ENCODE measurements around the gene C1QL2.

Gene C1QL2

DNA sequence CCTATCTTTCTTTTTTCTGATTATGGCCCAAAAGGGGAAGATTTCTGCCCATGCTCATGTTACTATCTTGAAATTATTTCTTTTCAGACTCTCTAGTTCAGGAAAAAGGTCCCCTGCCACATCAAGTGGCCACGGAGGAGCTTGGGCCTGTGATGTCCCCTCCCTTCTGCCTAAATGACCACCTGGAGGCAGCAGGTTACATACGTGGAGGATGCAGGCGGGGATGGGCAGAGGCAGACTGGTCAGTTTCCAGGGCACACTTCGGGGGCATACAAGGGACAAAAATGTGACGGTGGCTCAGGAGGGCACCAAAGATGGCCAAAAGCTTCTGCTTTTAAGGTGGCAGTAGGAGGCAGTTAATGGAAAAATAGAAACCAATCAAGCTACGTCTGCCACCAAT lies 34.3 kb upstream of the C1QL2 start:
- no peak overlapping the region for H3K27ac ChIP-seq
- TF ChIP-seq, protein P1, sequence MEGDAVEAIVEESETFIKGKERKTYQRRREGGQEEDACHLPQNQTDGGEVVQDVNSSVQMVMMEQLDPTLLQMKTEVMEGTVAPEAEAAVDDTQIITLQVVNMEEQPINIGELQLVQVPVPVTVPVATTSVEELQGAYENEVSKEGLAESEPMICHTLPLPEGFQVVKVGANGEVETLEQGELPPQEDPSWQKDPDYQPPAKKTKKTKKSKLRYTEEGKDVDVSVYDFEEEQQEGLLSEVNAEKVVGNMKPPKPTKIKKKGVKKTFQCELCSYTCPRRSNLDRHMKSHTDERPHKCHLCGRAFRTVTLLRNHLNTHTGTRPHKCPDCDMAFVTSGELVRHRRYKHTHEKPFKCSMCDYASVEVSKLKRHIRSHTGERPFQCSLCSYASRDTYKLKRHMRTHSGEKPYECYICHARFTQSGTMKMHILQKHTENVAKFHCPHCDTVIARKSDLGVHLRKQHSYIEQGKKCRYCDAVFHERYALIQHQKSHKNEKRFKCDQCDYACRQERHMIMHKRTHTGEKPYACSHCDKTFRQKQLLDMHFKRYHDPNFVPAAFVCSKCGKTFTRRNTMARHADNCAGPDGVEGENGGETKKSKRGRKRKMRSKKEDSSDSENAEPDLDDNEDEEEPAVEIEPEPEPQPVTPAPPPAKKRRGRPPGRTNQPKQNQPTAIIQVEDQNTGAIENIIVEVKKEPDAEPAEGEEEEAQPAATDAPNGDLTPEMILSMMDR (IDR thresholded peaks at IDR 0.05) = no peak
- TF ChIP-seq ZFX (IDR thresholded peaks at IDR 0.05; ENCODE audit: borderline replicate concordance) = no peak

DNA sequence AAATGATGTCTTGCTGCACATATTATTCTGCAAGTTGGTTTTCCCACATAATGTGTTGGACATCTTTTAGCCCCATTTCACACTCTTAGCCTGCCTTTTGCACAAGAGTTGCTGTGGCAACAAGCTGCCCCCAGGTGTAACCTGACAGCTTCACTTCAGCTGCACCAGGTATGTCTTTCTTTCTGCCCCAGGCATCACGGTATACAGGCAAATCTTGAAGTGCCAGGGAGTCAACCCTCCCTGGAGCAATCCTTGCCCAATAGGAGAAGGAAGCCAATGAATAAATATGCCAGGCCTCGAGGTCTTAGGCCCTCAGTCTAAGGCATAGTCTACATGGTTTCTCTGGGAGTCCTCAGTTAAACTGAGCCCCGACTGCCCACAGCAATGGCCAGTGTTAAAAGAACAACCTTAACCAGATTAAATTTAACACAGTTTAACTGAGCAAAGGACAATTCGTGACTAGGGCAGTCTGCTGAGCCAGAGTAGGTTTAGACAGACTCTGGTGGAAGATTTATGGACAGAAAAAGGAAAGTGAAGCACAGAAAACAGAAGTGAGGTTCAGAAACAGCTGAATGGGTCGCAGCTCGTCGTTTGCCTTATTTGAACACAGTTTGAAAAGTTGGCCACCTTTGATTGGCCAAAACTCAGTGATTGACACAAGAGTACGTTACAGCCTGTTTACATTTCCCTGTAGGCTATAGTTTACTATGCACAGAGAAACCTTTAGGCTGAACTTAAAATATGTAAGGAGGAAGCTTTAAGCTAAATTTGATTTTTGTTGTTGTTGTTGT lies 32.0 kb upstream of the C1QL2 start:
- TF ChIP-seq, protein P1 (IDR thresholded peaks at IDR 0.05) = no peak
- no peak for TF ChIP-seq ZFX (IDR thresholded peaks at IDR 0.05; ENCODE audit: borderline replicate concordance)
- no peak overlapping the region for H3K27ac ChIP-seq

DNA sequence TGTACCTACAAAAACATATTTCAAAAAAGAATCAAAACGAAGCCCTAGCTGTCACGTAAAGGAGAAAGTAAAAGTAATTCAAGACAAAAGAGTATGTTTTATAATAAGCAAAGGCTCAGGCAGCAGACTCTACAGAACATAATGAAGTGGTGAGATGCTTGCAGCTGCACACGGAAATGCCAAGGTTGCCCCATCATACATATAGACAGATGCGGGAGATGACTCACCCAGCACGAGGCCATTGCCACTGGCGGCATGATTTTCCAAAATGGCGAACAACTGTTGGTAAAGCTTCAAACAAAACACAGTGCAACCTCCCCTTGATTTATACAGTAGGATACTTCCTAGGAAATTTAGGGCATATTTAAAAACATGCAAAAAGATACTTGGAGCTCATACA lies 26.0 kb upstream of the C1QL2 start:
- no peak overlapping the region for H3K27ac ChIP-seq
- no peak for TF ChIP-seq ZFX (IDR thresholded peaks at IDR 0.05; ENCODE audit: borderline replicate concordance)
- TF ChIP-seq, protein P1 (IDR thresholded peaks at IDR 0.05) = no peak

DNA sequence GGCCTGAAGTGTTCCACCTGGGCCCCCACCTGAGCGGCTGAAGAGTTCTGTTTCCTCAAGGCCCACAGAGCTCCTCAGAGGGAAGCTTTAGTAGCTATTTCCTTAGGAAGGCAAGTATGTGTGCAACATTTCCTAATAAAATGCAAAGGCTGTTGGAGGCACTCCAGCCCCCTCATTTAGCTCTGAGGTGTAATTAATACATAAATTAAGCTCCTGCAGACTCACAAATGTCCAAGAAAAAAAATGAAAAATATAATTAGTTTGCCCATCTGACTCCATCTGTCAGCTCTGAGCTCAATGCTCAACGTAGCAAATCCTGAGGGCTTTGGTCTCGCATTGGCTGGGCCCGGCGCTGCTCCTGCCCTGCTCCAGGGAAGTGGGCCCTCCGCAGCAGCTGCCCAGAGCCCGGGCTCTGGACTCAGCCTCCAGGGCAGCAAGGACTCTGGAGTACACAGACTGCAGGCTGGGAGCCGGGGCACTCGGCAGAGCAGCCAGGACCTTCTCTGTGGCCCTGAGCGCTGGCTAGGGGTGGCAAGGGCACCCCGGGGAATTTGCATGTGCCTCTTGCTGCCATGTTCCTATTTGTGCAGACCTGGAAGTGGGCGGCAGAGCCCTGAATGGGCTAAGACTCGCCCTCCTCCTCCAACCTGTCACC lies 23.4 kb upstream of the C1QL2 start:
- TF ChIP-seq, protein P1 (IDR thresholded peaks at IDR 0.05) = no peak
- no peak for TF ChIP-seq ZFX (IDR thresholded peaks at IDR 0.05; ENCODE audit: borderline replicate concordance)
- no peak overlapping the region for H3K27ac ChIP-seq

DNA sequence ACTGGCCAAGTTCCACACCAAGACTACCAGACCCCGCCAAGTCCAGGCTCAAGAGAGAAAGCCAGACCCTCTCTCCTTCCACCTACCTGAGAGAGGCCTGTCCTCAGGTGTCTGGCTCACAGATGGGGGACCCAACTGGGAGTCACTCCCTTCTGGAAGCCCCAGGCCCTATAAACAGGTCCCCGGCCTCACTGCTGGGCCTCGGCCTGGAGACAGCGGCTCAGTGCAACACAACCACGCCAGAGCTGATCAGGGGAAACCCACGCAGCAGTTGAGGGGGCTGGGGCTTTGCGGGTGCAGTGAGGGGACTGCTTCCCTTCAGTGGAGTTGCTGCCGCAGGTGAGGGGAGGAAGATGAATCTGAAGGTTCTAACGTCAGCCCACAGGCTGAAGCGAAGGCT lies 22.8 kb upstream of the C1QL2 start:
- H3K27ac ChIP-seq = no peak overlapping the region
- TF ChIP-seq, protein P1 (IDR thresholded peaks at IDR 0.05) = no peak
- no peak for TF ChIP-seq ZFX (IDR thresholded peaks at IDR 0.05; ENCODE audit: borderline replicate concordance)

DNA sequence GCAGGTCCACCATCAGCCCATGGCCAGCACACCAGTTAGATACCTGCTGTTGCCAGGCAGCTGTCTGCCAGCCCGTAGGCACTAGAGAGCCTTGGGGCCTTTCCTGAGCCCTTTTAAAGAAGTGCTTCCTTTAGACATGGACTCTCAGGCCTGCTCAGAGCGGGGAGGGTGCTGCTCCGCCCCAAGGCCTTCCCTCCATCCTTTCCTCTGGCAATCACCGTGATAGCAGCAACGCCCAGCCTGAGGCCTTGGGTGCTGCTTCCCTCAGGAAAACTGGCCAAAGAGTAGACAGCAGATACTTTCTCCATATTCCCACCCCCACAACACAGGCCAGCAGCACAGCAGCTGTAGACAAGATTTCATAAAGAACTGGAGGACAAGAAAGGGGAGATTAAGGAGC lies 22.3 kb upstream of the C1QL2 start:
- TF ChIP-seq ZFX (IDR thresholded peaks at IDR 0.05; ENCODE audit: borderline replicate concordance) = no peak
- TF ChIP-seq, protein P1 (IDR thresholded peaks at IDR 0.05) = no peak
- no peak overlapping the region for H3K27ac ChIP-seq

DNA sequence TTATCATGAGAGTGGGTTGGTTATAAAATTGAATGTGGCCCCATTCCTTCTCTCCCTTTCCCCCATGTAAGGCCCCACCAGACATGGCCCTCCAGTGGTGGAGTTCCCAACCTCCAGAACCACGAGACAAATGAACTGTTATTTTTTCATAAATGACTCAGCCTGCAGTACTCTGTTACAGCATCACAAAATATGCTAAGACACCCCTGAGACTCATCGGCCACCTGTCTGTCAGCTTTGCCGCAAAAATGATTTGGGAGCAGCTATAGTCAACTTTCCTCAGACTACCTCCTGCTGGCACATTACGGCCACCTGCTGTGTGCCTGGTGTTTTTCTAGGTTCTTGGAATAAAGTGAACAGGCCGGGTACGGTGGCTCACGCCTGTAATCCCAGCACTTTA lies 21.4 kb upstream of the C1QL2 start:
- TF ChIP-seq ZFX (IDR thresholded peaks at IDR 0.05; ENCODE audit: borderline replicate concordance) = no peak
- TF ChIP-seq, protein P1 (IDR thresholded peaks at IDR 0.05) = no peak
- H3K27ac ChIP-seq = no peak overlapping the region

All from 22Rv1 (cell line).